ENCODE measurements around the gene C11orf52. TPM values are rescaled to one million over a fixed set of nuclear protein-coding genes. Genes with fewer than 3 reads are reported as not detected.

C11orf52 gene
- total and polyA plus RNA-seq, 2 donors (not counting 3 experiments of a cell fraction or from before 2014, with no cell fraction given): 0.31 to 0.76 TPM

DNA sequence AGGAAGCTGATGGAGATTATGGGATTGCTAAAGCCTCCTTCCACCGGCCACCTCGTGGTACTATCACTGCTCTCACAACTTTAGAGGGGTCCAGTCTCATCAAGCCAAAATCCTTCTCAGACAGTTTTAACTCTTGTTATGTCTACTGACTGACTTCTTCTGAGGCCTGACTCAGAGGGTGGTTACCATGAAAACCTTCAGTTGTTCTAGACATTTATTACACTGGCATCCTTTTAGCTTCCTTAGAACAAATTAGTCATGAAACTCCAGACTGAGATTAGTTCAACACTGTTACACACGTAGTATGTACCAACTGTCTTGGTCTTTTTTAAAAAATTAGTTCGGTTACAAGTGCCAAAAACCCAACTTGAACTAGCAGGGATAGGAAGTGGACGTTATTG lies 25.9 kb downstream of the C11orf52 start:
- FAIRE-seq (no peak), DNase-seq (ENCODE audit: low read depth, low spot score) (peak; percentile 96)
- H3K79me2 ChIP-seq (ENCODE audit: control insufficient read depth, insufficient read depth, low read length): peaks cover 15% of the 10 kb centered on the region
- BruUV-seq (replicated peaks): no TSS peak
- H3K9me3 ChIP-seq (replicated peaks; ENCODE audit: control insufficient read depth, insufficient read depth, low read length): no peaks in the 10 kb centered on the region
- peak overlapping the region; percentile 60 for H3K4me2 ChIP-seq (ENCODE audit: insufficient read depth, low read length)
- no peaks in the 10 kb centered on the region for H3K27me3 ChIP-seq (ENCODE audit: control insufficient read depth in 2 of 2, insufficient read depth in 2 of 2, low read length in 2 of 2)
- H3K9ac ChIP-seq (replicated peaks; ENCODE audit: extremely low read depth, insufficient read depth, low read length): peak overlapping the region; percentile 93
- no peaks in the 10 kb centered on the region for H4K20me1 ChIP-seq (replicated peaks; ENCODE audit: control insufficient read depth, extremely low read depth, insufficient read depth, low read length)
- ChIA-PET POLR2A (interaction anchor here (0.9 to 1.2 kb wide), 2 partner anchors 11 to 18 kb away, joined by 3 to 4 read pairs; no protein-coding TSS in a partner anchor), CTCF (interaction anchor here (0.6 to 3.9 kb wide), 8 partner anchors 9 to 335 kb away, joined by 3 to 19 read pairs (median 10); no protein-coding TSS in a partner anchor)
- H3K27ac ChIP-seq (ENCODE audit: insufficient read depth, low read depth, low read length): peak overlapping the region; percentile 89
- intact Hi-C loops (cut with micrococcal nuclease) (loop anchor here (1.0 kb wide), 4 partner anchors 17 to 176 kb away; partner anchors contain the start of genes CFAP68 and FDXACB1), dilution Hi-C loops (cut with MboI; ENCODE audit: extremely low pct_ligation_motif_present, low sequenced_read_pairs) (no loop called here)
- TF ChIP-seq JUN (IDR thresholded peaks at IDR 0.05; ENCODE audit: borderline replicate concordance, insufficient read depth, insufficient read length, low read depth): peak; percentile 67
- no peak for TF ChIP-seq EZH2 (IDR thresholded peaks at IDR 0.05; ENCODE audit: borderline replicate concordance, low read depth, low read length, severe bottlenecking)
- TF ChIP-seq FOS (IDR thresholded peaks at IDR 0.05; ENCODE audit: borderline replicate concordance, insufficient read depth, low read length): peak; percentile 76
- peaks cover 48% of the 10 kb centered on the region for H3K4me1 ChIP-seq (ENCODE audit: control insufficient read depth, extremely low read depth, insufficient read depth, low read length)
- no peak overlapping the region for H2AFZ ChIP-seq (ENCODE audit: low read depth, low read length)
- H3K4me3 ChIP-seq (replicated peaks in 1 of 3; ENCODE audit: insufficient read depth in 1 of 3, low read depth in 1 of 3, low read length in 3 of 3): no peak overlapping the region
- no peaks in the 10 kb centered on the region for H3K36me3 ChIP-seq (ENCODE audit: control insufficient read depth in 2 of 2, extremely low read depth in 1 of 2, insufficient read depth in 2 of 2, low read length in 2 of 2)
- no peaks in the 10 kb centered on the region for H3K9me1 ChIP-seq (replicated peaks; ENCODE audit: control insufficient read depth, extremely low read depth, insufficient read depth, low read length)

DNA sequence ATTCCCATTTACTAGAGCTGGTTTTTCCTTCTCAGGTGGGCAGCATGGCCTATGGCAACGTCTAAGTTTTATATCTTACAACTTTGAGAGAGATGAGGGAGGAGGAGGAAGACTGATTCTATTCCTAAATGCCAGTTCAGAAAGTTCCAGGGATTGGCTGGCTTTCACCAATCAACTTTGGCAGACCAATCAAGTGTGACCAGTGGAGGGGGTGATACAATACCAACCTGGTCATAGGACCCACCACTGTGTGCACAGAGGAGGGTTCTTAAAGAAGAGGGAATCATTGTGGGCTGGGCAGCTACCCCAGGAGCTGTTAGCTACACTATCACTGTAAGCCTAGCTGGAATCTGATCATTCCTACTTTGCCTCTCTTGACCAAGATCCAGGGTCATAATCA lies 26.5 kb downstream of the C11orf52 start:
- DNase-seq (ENCODE audit: low read depth, low spot score) (no peak), FAIRE-seq (no peak)
- no peak overlapping the region for H2AFZ ChIP-seq (ENCODE audit: low read depth, low read length)
- ChIA-PET CTCF (interaction anchor here (1.1 to 3.9 kb wide), 5 partner anchors 9 to 37 kb away, joined by 3 to 19 read pairs (median 10); no protein-coding TSS in a partner anchor), POLR2A (interaction anchor here (0.9 to 1.2 kb wide), 2 partner anchors 10 to 18 kb away, joined by 3 to 4 read pairs; no protein-coding TSS in a partner anchor)
- no peak for TF ChIP-seq POLR2AphosphoS5 (IDR thresholded peaks at IDR 0.05; ENCODE audit: insufficient read depth, low read depth, low read length)
- TF ChIP-seq POLR2A (IDR thresholded peaks at IDR 0.05; ENCODE audit: low read depth, low read length): no peak
- TF ChIP-seq GATA2 (IDR thresholded peaks at IDR 0.05; ENCODE audit: insufficient read depth, insufficient read length, low read depth, low read length): no peak
- TF ChIP-seq, protein P1, sequence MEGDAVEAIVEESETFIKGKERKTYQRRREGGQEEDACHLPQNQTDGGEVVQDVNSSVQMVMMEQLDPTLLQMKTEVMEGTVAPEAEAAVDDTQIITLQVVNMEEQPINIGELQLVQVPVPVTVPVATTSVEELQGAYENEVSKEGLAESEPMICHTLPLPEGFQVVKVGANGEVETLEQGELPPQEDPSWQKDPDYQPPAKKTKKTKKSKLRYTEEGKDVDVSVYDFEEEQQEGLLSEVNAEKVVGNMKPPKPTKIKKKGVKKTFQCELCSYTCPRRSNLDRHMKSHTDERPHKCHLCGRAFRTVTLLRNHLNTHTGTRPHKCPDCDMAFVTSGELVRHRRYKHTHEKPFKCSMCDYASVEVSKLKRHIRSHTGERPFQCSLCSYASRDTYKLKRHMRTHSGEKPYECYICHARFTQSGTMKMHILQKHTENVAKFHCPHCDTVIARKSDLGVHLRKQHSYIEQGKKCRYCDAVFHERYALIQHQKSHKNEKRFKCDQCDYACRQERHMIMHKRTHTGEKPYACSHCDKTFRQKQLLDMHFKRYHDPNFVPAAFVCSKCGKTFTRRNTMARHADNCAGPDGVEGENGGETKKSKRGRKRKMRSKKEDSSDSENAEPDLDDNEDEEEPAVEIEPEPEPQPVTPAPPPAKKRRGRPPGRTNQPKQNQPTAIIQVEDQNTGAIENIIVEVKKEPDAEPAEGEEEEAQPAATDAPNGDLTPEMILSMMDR (IDR thresholded peaks at IDR 0.05; ENCODE audit: extremely low read depth in 1 of 2, insufficient read depth in 1 of 2, low read depth in 1 of 2, low read length in 2 of 2): no peak
- no peak for TF ChIP-seq FOS (IDR thresholded peaks at IDR 0.05; ENCODE audit: borderline replicate concordance, insufficient read depth, low read length)
- TF ChIP-seq, protein P2, sequence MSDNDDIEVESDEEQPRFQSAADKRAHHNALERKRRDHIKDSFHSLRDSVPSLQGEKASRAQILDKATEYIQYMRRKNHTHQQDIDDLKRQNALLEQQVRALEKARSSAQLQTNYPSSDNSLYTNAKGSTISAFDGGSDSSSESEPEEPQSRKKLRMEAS (IDR thresholded peaks at IDR 0.05; ENCODE audit: insufficient read depth, insufficient read length): no peak
- TF ChIP-seq MYC (IDR thresholded peaks at IDR 0.05; ENCODE audit: low read depth, low read length): no peak
- no peaks in the 10 kb centered on the region for H3K9me1 ChIP-seq (replicated peaks; ENCODE audit: control insufficient read depth, extremely low read depth, insufficient read depth, low read length)
- peak overlapping the region; percentile 89 for H3K27ac ChIP-seq (ENCODE audit: insufficient read depth, low read depth, low read length)
- H3K9ac ChIP-seq (replicated peaks; ENCODE audit: extremely low read depth, insufficient read depth, low read length): peak overlapping the region; percentile 93
- peaks cover 12% of the 10 kb centered on the region for H3K79me2 ChIP-seq (ENCODE audit: control insufficient read depth, insufficient read depth, low read length)
- H3K27me3 ChIP-seq (ENCODE audit: control insufficient read depth in 2 of 2, insufficient read depth in 2 of 2, low read length in 2 of 2): no peaks in the 10 kb centered on the region
- TSS peak; percentile 74 for BruUV-seq (replicated peaks)
- H3K36me3 ChIP-seq (ENCODE audit: control insufficient read depth in 2 of 2, extremely low read depth in 1 of 2, insufficient read depth in 2 of 2, low read length in 2 of 2): no peaks in the 10 kb centered on the region
- H3K4me2 ChIP-seq (ENCODE audit: insufficient read depth, low read length): peak overlapping the region; percentile 33
- no peaks in the 10 kb centered on the region for H4K20me1 ChIP-seq (replicated peaks; ENCODE audit: control insufficient read depth, extremely low read depth, insufficient read depth, low read length)
- intact Hi-C loops (cut with micrococcal nuclease): no loop called here
- dilution Hi-C loops (cut with MboI; ENCODE audit: extremely low pct_ligation_motif_present, low sequenced_read_pairs): no loop called here
- peak overlapping the region in 1 of 3 experiments; percentile 8 for H3K4me3 ChIP-seq (replicated peaks in 1 of 3; ENCODE audit: insufficient read depth in 1 of 3, low read depth in 1 of 3, low read length in 3 of 3)
- peaks cover 48% of the 10 kb centered on the region for H3K4me1 ChIP-seq (ENCODE audit: control insufficient read depth, extremely low read depth, insufficient read depth, low read length)
- no peaks in the 10 kb centered on the region for H3K9me3 ChIP-seq (replicated peaks; ENCODE audit: control insufficient read depth, insufficient read depth, low read length)
